ENCODE results near the gene RNF223. TPM values are rescaled to one million over a fixed set of nuclear protein-coding genes. Genes with fewer than 3 reads are reported as not detected.
"Not testable (repeated sequence)": the region's sequence is repeated elsewhere in the genome, so short reads cannot be mapped to it uniquely, and the experiment has no call there.

Gene RNF223
- total RNA-seq, 1 experiment from 2014 or later, result not detected

DNA sequence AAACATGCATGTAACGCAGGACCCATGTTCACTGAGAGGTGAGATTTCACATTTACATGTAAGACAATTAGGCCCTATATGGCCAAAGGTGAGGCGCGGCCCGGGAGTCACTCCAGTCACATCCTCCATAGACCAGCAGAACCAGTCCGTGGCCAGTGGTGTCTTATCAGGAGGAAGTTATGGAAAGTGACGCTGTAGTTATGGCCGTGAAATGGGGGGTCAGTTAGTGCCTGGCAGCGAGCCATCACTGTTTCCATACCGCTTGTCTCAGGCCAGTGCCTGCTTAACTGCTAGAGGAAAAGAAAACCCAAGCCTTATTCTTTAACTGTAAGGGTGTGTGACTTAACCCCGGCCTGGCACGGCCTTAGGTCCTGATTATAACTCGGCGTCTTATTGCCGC lies 35.6 kb upstream of the RNF223 start:
- DNase-seq (ENCODE audit: low read depth), result no peak

DNA sequence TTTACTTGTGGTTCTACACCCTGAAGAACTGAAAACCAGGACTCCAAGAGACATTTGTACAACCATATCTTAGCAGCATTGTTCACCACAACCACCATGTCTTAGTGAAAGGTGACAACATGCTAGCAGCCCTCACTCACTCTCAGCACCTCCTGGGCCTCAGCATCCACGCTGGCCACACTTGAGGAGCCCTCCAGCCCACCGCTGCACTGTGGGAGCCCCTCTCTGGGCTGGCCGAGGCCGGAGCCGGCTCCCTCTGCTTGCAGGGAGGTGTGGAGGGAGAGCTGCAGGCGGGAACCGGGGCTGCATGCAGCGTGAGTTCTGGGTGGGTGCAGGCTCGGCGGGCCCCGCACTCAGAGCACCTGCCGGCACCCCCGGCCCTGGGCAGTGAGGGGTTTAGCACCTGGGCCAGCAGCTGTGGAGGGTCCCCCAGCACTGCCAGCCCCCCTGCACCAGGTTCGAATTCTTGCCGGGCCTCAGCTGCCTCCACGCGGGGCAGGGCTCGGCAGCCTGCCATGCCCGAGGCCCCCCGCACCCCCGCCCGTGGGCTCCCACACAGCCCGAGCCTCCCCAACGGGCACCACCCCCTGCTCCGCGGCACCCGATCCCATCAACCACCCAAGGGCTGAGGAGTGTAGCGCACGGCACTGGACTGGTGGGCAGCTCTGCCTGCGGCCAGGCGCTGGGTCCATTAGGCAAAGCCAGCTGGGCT lies 32.6 kb upstream of the RNF223 start:
- no peak for DNase-seq (ENCODE audit: low read depth)

DNA sequence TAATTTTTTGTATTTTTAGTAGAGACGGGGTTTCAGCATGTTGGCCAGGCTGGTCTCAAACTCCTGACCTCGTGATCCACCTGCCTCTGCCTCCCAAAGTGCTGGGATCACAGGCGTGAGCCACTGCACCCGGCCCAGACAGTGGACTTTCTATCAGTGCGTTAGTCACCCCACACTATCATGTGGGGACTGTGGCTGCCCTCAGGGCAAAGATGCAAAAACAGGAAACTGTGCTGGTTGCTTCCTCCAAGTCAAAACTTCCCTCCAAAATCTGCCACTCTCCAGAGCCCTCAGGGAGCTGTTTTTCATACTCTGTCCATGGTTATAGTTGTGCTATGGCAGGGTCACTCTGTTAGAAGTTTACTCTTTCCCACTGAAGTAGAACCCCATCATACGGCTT lies 30.0 kb upstream of the RNF223 start:
- DNase-seq (ENCODE audit: low read depth), result not testable (repeated sequence)

DNA sequence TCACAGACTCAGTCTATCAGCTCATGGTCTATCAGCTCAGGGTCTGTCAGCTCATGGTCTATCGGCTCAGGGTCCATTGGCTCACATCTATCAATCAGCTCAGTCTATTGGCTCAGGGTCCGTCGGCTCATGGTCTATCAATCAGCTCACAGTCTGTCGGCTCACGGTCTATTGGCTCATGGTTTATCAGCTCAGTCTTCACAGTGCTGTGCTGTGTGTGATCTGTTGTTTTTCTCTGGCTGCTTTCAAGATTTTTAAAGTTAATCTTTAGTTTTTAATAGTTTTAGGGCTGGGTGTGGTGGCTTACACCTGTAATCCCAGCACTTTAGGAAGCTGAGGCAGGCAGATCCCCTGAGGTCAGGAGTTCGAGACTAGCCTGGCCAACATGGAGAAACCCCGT lies 27.4 kb upstream of the RNF223 start:
- no peak for DNase-seq (ENCODE audit: low read depth)

DNA sequence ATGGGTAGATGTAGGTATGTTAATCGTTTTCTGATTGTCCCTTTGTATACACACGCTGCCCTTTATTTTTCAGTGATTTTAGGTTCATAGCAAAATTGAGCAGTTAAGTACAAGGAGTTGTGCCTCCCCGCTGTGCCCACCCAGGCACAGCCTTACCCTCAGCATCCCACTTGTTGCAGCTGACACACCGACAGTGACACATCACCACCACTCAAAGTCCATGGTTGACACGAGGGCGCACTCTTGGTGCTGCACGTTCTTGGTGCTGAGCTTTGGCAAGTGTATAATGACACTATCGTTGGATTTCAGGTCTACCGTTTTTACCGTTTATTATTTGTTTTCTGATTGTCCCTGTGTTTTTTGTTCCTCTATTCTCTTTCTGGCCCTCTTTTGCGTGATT lies 26.2 kb upstream of the RNF223 start:
- DNase-seq (ENCODE audit: low read depth), result no peak

DNA sequence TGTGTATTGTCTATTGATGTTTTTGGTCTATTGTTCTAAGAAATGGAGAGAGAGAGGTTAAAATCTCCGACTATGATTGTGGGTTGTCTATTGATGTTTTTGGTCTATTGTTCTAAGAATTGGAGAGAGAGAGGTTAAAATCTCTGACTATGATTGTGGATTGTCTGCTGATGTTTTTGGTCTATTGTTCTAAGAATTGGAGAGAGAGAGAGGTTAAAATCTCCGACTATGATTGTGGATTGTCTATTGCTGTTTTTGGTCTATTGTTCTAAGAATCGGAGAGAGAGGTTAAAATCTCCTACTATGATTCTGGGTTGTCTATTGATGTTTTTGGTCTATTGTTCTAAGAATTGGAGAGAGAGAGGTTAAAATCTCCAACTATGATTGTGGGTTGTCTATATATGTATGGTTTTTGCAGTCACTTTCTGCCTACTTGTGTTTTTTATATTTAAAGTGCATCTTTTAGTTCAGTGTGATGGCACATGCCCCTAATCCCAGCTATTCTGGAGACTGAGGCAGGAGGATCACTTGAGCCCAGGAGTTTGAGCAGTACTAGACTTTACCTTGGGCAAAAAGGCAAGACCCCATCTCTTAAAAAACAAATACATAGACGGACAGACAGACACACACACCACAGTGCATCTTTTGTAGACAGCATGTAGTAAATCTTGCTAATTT lies 25.5 kb upstream of the RNF223 start:
- DNase-seq (ENCODE audit: low read depth), result no peak

DNA sequence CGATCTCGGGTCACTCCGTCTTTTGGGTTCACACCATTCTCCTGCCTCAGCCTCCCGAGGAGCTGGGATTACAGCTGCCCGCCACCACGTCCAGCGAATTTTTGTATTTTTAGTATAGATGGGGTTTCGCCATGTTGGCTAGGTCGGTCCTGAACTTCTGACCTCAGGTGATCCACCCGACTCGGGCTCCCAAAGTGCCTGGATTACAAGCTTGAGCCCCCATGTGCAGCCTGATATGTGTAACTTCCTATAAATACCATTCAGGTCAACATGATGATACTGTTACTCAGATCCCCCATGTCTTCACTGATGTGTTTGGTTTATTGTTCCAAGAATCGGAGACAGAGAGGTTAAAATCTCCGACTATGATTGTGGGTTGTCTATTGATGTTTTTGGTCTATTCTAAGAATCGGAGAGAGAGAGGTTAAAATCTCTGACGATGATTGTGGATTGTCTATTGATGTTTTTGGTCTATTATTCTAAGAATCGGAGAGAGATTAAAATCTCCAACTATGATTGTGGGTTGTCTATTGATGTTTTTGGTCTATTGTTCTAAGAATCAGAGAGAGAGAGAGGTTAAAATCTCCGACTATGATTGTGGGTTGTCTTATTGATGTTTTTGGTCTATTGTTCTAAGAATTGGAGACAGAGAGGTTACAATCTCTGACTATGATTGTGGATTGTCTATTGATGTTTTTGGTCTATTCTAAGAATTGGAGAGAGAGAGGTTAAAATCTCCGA lies 24.7 kb upstream of the RNF223 start:
- DNase-seq (ENCODE audit: low read depth), result no peak

DNA sequence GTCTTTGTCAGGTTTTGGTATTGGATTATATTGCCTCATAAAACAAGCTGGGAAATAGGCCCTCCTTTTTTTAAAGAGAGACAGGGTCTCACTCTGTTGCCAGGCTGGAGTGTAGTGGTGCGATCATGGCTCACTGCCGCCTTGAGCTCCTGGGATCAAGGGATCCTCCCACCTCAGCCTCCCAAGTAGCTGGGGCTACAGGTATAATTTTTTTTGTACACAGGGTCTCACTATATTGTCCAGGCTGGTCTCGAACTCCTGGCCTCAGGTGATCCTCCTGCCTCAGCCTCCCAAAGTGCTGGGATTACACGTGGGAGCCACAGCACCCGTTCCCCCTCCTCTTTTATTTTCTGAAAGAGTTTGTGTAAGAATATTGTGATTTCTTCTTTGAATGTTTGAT lies 22.0 kb upstream of the RNF223 start:
- not testable (repeated sequence) for DNase-seq (ENCODE audit: low read depth)

DNA sequence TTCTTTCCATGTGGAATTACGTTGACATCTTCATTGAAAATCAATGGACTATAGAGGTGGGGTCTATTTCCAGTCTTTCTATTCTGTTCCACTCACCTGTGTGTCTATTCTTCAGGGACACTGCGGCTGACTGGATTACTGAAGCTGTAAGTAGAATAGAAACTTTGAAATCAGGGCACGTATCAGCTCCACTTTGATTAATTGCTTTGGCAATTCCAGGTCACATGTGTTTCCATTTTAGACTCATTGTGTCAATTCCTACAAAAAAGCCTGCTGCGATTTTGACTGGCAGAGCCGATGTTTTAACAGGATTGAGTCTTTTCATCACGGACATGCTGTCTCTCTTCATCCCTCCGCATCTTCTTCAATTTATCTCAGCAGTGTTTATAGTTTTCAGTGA lies 20.9 kb upstream of the RNF223 start:
- DNase-seq (ENCODE audit: low read depth), result no peak

DNA sequence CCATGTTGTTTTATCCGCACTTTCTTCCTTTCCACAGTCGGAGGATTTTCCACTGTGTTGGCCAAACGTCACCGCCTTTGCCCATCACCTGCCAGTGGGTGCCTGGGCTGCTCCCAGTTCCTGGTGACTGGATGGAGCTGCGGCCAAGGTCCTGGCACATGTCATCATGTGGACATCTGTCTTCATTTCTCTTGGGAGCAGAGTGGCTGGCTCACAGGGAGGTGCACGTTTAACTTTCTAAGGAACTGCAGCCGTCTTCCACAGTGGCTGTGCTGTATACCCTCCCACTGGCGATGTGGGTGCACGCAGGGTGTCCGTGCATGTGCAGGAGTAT lies 19.5 kb upstream of the RNF223 start:
- DNase-seq (ENCODE audit: low read depth), result no peak

DNA sequence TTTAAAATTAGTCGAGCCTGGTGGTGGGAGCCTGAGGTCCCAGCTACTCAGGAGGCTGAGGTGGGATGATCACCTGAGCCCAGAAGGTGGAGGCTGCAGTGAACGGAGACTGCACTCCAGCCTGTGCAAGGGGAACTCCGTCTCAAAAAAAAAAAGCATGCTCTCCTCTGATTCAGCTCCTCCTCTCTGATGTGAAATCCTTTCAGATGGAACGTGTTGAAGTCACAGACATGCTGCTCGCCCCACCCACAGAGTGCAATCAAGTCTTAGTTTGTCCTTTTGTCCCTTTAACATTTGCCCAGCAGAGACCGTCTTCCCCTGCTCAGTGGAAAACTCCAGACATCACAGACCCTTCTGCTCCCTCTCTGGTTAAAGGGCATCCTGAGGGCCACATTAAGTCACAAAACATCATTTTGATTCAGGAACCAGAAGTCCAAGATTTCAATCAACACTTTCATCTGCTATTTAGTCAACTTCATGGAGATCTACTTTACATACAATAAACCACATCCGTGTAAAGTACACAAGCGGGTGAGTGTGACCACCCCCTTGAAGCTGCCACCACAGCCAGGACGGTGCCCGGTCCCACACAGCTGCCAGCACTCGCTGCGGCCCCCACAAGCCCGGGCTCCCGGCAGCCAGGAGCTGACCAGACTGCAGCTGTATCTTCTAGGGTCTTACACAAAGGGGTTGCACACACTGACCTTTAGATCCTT lies 18.9 kb upstream of the RNF223 start:
- no peak for DNase-seq (ENCODE audit: low read depth)

DNA sequence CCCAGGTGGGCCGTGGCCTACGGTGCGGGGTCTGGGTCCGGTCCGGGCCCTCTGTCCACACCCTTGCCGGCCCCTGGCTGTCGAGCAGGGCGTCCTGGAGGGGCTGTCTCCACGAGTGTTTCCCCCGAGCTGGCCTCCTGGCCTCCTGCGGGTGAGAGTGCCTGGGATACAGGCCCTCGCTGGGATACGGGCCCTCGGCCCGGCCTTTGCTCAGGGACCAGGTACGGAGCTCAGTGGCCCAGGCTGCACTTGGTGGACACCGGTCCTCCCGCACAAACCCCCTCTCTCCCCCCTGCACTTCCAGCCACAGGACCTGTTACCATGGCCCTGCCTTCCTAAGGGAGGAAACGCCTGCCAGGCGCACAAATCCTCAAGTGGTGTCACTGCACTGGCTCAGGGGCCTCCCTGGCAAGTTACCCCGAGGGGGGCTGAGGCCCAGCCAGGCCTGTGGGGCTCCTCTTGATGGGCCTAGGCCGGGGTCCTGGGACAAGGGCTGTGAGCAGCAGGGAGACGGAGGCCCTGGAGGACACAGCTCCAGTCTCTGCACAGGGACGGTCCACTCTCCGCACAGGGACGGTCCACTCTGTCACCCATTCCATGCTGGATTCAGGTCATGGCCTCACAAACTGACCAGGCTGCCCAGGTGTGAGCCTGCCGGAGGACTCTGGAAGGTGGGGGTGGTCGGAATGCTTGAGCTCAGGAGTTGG lies 18.2 kb upstream of the RNF223 start:
- no peak for DNase-seq (ENCODE audit: low read depth)

DNA sequence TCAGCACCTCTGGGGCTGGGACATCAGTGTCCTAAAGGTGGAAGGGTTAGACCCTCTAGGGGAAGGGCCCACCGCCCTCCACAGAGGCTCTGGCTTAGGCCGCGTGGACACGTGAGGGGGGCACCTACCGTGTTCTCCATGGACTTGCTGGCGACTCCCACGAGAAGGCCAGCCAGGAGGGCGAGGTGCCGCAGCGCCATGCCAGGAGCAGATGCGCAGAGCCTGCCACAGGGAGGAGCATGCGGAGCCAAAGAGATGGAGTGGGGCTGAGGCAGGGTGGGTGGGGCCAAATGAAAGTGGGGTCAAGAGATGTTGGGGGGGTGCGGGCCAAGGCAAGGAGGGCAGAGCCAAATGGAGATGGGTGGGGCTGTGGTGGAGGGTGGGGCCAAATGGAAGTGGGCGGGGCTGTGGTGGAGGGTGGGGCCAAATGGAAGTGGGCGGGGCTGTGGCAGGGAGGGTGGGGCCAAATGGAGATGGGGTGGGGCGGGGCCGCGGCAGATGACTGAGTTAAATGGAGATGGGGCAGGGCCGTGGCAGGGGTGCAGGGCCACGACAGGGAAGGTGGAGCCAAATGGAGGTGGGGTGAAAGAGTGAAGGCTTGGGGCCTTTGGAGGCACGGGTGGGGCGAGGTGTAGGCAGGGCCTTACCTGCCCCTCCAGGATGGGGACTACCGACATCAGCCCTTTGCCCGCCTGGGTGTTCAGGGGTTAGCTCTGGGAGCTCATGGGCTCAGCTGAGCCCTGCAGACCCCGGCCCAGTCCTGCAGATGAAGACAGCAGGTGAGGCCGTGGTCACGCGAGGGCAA lies 17.4 kb upstream of the RNF223 start:
- DNase-seq (ENCODE audit: low read depth), result no peak

DNA sequence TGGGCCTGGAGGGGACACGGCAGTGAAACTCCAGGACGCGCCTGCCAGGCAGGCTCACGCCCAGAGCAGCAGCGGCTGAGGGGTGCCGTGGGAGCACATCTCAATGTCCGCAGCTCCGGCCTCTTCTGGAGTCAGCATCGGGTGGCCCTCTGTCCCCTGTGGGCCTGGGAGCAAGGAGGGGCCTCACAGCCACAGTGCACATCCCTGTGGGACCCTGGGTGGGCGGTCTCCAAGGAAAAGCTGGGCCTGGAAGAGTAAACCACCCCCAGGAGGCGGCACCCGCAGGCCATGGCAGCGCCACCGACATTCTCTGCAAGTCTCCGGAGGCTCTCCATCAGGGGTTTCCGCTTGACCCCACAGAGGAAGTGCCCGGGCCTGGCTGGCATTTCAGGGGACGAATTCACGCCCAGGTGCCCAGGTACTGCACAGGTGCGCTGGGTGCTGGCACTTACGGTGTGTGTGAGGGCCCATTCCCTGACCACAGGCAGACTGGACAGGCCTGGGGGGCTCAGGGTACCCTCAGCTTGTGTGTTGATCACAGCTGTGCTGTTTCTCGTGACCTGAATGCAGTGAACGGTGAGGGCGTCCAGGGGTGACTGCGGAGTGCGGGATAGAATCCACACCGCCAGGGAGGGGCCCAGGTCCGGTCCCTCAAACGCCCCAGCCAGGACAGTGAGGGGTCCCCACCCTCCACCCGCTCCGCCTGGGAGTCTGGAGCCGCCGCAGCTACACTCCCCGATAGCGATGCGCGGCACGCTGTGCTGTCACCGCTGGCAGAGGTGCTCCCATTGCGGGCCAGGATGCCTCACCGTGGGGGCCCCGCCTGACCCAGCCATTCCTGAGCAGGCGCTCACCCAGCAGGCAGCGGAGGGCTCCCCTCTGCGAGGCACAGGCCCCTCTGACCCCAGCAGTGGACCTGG lies 16.6 kb upstream of the RNF223 start:
- DNase-seq (ENCODE audit: low read depth), result no peak

DNA sequence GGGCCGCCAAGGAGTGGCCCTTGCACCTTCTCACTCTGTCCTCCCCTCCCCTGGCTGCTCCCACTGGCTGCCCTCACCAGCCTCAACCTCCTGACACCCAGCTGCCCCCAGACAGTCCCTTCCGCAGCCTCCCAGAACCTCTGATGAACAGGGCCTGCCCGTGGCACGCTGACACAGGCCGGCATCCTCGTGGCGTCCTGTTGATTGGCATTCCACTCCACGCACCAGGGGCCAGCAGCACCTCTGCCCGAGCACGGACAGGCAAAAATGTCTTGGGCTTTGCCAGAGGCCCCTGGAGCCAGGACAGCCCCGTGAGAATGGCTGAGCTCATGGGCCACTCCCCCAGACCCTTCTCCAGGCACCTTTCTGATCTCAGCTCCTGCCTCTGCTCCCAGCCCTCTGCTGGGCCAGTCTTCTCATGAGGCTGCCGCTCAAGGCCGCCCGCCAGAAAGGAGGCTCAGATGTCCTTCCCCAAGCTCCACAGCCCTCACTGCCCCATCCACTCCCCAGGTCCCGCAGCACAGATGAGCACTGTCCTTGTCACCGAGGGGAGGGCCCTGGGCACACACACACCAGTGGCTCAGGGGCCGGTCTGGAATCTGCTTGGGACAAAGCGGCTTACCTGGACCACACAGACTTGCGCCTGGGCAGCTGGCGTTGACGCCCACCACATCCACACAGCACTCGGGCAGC lies 15.8 kb upstream of the RNF223 start:
- DNase-seq (ENCODE audit: low read depth), result no peak

DNA sequence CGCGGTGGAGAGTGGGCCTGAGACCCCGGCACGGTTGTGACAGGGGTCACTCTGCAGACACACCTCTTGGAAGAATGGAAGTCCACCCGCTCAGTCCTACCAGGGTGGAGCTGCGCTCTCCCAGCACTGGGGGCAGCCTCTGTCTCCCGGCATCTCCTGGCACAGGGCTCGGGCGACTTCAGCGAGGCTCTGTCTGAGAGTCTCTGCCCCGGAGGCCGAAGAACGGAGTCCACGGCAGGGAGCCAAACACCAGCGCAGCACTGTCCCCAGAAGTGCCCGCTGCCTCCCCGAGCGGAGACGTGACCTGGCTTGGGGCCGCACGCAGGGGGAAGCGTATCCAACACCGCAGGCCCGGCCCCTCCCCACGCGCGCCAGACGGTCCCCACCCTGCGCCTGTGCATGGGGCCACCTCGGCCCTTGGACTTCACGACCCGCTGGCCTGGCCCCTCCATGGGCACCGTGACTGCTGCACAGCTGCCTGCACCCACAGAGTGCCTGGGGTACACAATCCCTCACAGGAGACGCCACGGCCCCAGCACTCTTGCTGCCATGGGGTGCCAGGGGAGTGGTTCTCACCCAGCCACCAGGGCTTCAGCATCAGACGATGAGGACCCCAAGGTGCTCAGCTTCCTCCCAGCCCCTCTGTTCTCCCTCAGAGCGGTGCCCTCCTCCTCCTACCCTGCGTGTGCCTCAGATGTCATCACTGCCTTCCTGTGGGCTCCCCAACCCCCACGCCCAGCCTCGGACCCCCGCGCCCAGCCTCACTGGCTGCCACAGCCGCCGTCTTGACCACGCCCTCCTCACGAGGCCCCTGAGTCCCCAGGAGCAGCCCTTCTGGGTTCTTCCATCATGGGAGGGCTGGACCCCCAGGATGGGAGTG lies 14.9 kb upstream of the RNF223 start:
- no peak for DNase-seq (ENCODE audit: low read depth)

DNA sequence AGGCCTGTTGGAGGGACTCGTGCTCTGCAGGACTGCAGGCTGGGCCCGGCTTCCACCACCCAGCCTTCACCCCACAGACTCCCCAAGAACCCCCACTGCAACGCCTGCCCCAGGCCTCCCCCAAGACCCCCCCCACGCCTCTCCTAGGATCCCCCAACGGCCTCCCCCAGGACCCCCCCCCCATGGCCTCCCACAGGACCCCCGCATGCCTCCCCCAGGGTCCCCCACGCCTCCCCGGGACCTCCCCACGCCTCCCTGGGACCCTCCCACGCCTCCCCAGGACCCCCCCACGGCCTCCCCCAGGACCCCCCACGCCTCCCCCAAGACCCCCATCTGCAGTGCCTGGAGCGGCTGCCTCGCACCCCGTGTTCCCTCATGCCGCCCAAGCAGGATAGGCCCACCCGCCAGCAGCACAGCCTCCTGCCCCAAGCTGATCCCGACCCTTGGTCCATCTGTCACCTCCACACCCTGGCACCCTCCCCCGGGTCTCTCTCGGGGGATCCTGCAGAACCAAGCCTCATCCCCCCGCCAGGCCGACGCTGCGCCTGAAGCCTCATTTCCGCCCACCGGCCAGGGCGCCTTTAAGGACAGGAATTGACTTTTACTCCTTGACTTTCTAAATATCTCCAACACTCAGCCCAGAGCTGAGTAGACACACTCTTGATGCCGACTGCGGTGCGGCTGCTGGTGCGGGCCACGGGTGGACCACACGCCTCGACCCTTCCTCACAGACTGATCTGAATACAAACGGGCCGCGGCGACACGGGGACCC lies 14.1 kb upstream of the RNF223 start:
- DNase-seq (ENCODE audit: low read depth), result no peak

Data from Daoy (cell line).